Fibroblast of lung (primary cell): ENCODE data around the gene MAPKAP1.

Experiments used
- CTCF ChIP-seq, 2 donors: IDR thresholded peaks in 1 of 2; conservative IDR thresholded peaks in 1 of 2; 1 replicate in 1 of 2; 2 replicates in 1 of 2; pipeline ENCODE4 v1.5.1; 2011 to 2012; ENCODE audit warnings: low read length in 2 of 2, control low read depth in 1 of 2, inconsistent platforms in 1 of 2, low read depth in 1 of 2, mild to moderate bottlenecking in 1 of 2
- EZH2 ChIP-seq: IDR thresholded peaks from 2 replicates; pipeline ENCODE4 v1.5.1; 2012; ENCODE audit warnings: low read length, control low read depth, mild to moderate bottlenecking; ENCODE audit errors: missing control alignments

GRCh38 chr9:125399666-125400065 lies 307.3 kb downstream of the MAPKAP1 start:
- TF ChIP-seq CTCF (conservative IDR thresholded peaks at IDR 0.05 in 1 of 2, IDR thresholded peaks at IDR 0.05 in 1 of 2; ENCODE audit: low read depth in 1 of 2, low read length in 2 of 2), result no peak
- no peak for TF ChIP-seq EZH2
